Neural cell (in vitro differentiated cells): ENCODE results near the gene CPE. TPM values are rescaled to one million over a fixed set of nuclear protein-coding genes. Genes with fewer than 3 reads are reported as not detected.

Experiments used
- H2AFZ ChIP-seq: fragments of 200-600, 300-800 bp; sonication (generic), shearing (Covaris generic); 2 replicates; pipeline ENCODE4 v1.6.0; 2014; ENCODE audit warnings: low read depth, mild to moderate bottlenecking, antibody characterized with exemption, low read length, moderate library complexity
- H3F3A ChIP-seq: fragments of 200-600 bp; shearing (Covaris generic); 2 replicates; pipeline ENCODE4 v1.6.1; 2016; ENCODE audit warnings: mild to moderate bottlenecking, moderate library complexity, mixed read lengths, antibody characterized with exemption, low read length; ENCODE audit not compliant: insufficient read depth, poor library complexity, severe bottlenecking
- H3K27ac ChIP-seq: fragments of 200-600, 300-800 bp; sonication (generic), shearing (Covaris generic); 2 replicates; pipeline ENCODE4 v1.5.1; 2014; ENCODE audit warnings: mild to moderate bottlenecking, low read length, moderate library complexity
- H3K27me3 ChIP-seq: fragments of 300-800, 200-600 bp; sonication (generic), shearing (Covaris generic); 2 replicates; pipeline ENCODE4 v1.6.0; 2014; ENCODE audit warnings: mild to moderate bottlenecking, low read depth, low read length, moderate library complexity; ENCODE audit not compliant: insufficient read depth
- H3K36me3 ChIP-seq: fragments of 300-800, 200-600 bp; sonication (generic), shearing (Covaris generic); 2 replicates; pipeline ENCODE4 v1.5.1; 2014; ENCODE audit warnings: mild to moderate bottlenecking, antibody characterized with exemption, low read length, moderate library complexity; ENCODE audit not compliant: insufficient read depth
- H3K4me2 ChIP-seq: fragments of 300-800, 200-600 bp; sonication (generic), shearing (Covaris generic); 2 replicates; pipeline ENCODE4 v1.6.0; 2014; ENCODE audit warnings: mild to moderate bottlenecking, low read length
- H3K4me3 ChIP-seq: fragments of 300-800, 200-600 bp; sonication (generic), shearing (Covaris generic); 2 replicates; pipeline ENCODE4 v1.5.1; 2014; ENCODE audit warnings: mild to moderate bottlenecking, low read length, moderate library complexity
- H3K79me2 ChIP-seq: fragments of 200-600 bp; shearing (Covaris generic); replicated peaks from 2 replicates; pipeline ENCODE4 v1.6.0; 2014; ENCODE audit warnings: mild to moderate bottlenecking, low read length, moderate library complexity; ENCODE audit not compliant: insufficient read depth
- H3K9ac ChIP-seq: fragments of 300-800, 200-600 bp; sonication (generic), shearing (Covaris generic); 2 replicates; pipeline ENCODE4 v1.6.1; 2016; ENCODE audit warnings: mild to moderate bottlenecking, low read length, mixed read lengths
- H3K9me2 ChIP-seq: fragments of 200-600 bp; shearing (Covaris generic); 2 replicates; pipeline ENCODE4 v1.6.1; 2016; ENCODE audit warnings: mild to moderate bottlenecking, low read length, mixed read lengths; ENCODE audit not compliant: insufficient read depth
- H3K9me3 ChIP-seq: fragments of 200-600, 300-800 bp; sonication (generic), shearing (Covaris generic); 2 replicates; pipeline ENCODE4 v1.6.1; 2016; ENCODE audit warnings: mild to moderate bottlenecking, mixed run types, low read length, moderate library complexity, mixed read lengths
- H4K20me1 ChIP-seq: fragments of 200-600 bp; shearing (Covaris generic); 2 replicates; pipeline ENCODE4 v1.6.1; 2016; ENCODE audit warnings: mild to moderate bottlenecking, mixed run types; ENCODE audit not compliant: insufficient read depth
- CTCF ChIP-seq: fragments of 450-650 bp; IDR thresholded peaks from 2 replicates; pipeline ENCODE4 v1.5.1; 2014; ENCODE audit warnings: antibody characterized with exemption, mild to moderate bottlenecking, moderate library complexity; ENCODE audit not compliant: poor library complexity, severe bottlenecking
- EP300 ChIP-seq: fragments of 450-650 bp; conservative IDR thresholded peaks from 2 replicates; pipeline ENCODE4 v1.6.1; 2014; ENCODE audit warnings: antibody characterized with exemption, mild to moderate bottlenecking, moderate library complexity; ENCODE audit not compliant: poor library complexity, severe bottlenecking
- EZH2 ChIP-seq: fragments of 200-600, 300-800 bp; shearing (Covaris generic), sonication (generic); IDR thresholded peaks from 2 replicates; pipeline ENCODE4 v1.6.1; 2014; ENCODE audit warnings: antibody characterized with exemption, low read length, borderline replicate concordance, mild to moderate bottlenecking; ENCODE audit not compliant: insufficient read depth, poor library complexity, severe bottlenecking
- MXI1 ChIP-seq: fragments of 450-650 bp; conservative IDR thresholded peaks from 2 replicates; pipeline ENCODE4 v1.6.1; 2014; ENCODE audit warnings: antibody characterized with exemption, mild to moderate bottlenecking; ENCODE audit not compliant: poor library complexity, severe bottlenecking
- POLR2AphosphoS5 ChIP-seq: IDR thresholded peaks from 2 replicates; pipeline ENCODE4 v1.6.1; 2012
- RAD21 ChIP-seq: fragments of 450-650 bp; conservative IDR thresholded peaks from 2 replicates; pipeline ENCODE4 v1.6.1; 2014; ENCODE audit warnings: antibody characterized with exemption, mild to moderate bottlenecking, moderate library complexity
- REST ChIP-seq: IDR thresholded peaks from 2 replicates; pipeline ENCODE4 v1.6.1; 2012; ENCODE audit warnings: borderline replicate concordance
- SMC3 ChIP-seq: fragments of 450-650 bp; conservative IDR thresholded peaks from 2 replicates; pipeline ENCODE4 v1.6.1; 2014; ENCODE audit warnings: antibody characterized with exemption, mild to moderate bottlenecking, moderate library complexity; ENCODE audit not compliant: poor library complexity
- TAF1 ChIP-seq: IDR thresholded peaks from 2 replicates; pipeline ENCODE4 v1.6.1; 2012; ENCODE audit warnings: low read depth
- polyA plus RNA-seq: library from polyadenylated mRNA; depleted of rRNA; stranded (reverse); fragments of >200 nt; gene quantifications from 2 replicates; pipeline ENCODE4 v1.2.3, GENCODE V29; 2014

CPE gene
- polyA plus RNA-seq, 1 donor from 2014 or later, result 678 TPM

- Histone ChIP-seq H3K79me2 (peaks cover 93% of the 10 kb centered on the region), H3K9me2 (no peaks in the 10 kb centered on the region), H3K27ac (no peak overlapping the region), H2AFZ (no peak overlapping the region), H3K36me3 (no peaks in the 10 kb centered on the region), H3K27me3 (no peaks in the 10 kb centered on the region), H3K9ac (no peak overlapping the region), H3K9me3 (no peaks in the 10 kb centered on the region), H4K20me1 (no peaks in the 10 kb centered on the region), H3K4me3 (no peak overlapping the region), H3F3A (no peaks in the 10 kb centered on the region), H3K4me2 (no peak overlapping the region)
- TF ChIP-seq EZH2, result no peak
- TF ChIP-seq EP300, result no peak
- no peak for TF ChIP-seq CTCF
- no peak for TF ChIP-seq TAF1
- no peak for TF ChIP-seq POLR2AphosphoS5
- TF ChIP-seq SMC3, result no peak
- TF ChIP-seq RAD21, result no peak
- TF ChIP-seq MXI1, result no peak
- TF ChIP-seq REST, result no peak
These were observed 7.5 kb downstream of the CPE start for GRCh38 chr4:165386328-165386727.

GRCh38 chr4:165388756-165389155, 9.9 kb downstream of the CPE start:
- Histone ChIP-seq H3K9me2 (no peaks in the 10 kb centered on the region), H3K9ac (no peak overlapping the region), H3F3A (no peaks in the 10 kb centered on the region), H3K79me2 (peaks cover 82% of the 10 kb centered on the region), H3K36me3 (no peaks in the 10 kb centered on the region), H3K27ac (no peak overlapping the region), H3K4me3 (no peak overlapping the region), H3K4me2 (no peak overlapping the region), H4K20me1 (no peaks in the 10 kb centered on the region), H3K9me3 (no peaks in the 10 kb centered on the region), H3K27me3 (no peaks in the 10 kb centered on the region), H2AFZ (no peak overlapping the region)
- TF ChIP-seq RAD21, result no peak
- TF ChIP-seq CTCF, result no peak
- no peak for TF ChIP-seq EP300
- no peak for TF ChIP-seq REST
- TF ChIP-seq EZH2, result no peak
- no peak for TF ChIP-seq POLR2AphosphoS5
- no peak for TF ChIP-seq MXI1
- no peak for TF ChIP-seq SMC3
- TF ChIP-seq TAF1, result no peak
